ENCODE measurements around the gene UBE2Q2. TPM values are rescaled to one million over a fixed set of nuclear protein-coding genes. Genes with fewer than 3 reads are reported as not detected.
"Not testable (repeated sequence)": the region's sequence is repeated elsewhere in the genome, so short reads cannot be mapped to it uniquely, and the experiment has no call there.

Gene UBE2Q2
- polyA plus RNA-seq (2013) = 47.6 and 48.5 TPM in 2 replicates

GRCh38 chr15:75842722-75843677 lies at the start of gene UBE2Q2:
Gene UBE2Q2, plus strand, starts transcription at chr15:75843447. Its CDS starts 220 bp downstream, at chr15:75843667.
- peak within 1 kb of the TSS; percentile 38 for H2AFZ ChIP-seq (ENCODE audit: insufficient read depth, low read length, poor library complexity)
- H3K79me2 ChIP-seq (ENCODE audit: control insufficient read depth, insufficient read depth, low read length, poor library complexity) = peaks cover 21% of the 10 kb centered on the region
- peak within 1 kb of the TSS; percentile 6 for H2AK5ac ChIP-seq (ENCODE audit: low read length)
- H3K27ac ChIP-seq (ENCODE audit: low read depth, low read length) = peak within 1 kb of the TSS; percentile 66
- H3K27me3 ChIP-seq (ENCODE audit: insufficient read depth, low read length) = no peaks in the 10 kb centered on the region
- H3K36me3 ChIP-seq (ENCODE audit: control insufficient read depth in 1 of 2, insufficient read depth in 2 of 2, low read length in 2 of 2) = peaks cover 2% of the 10 kb centered on the region in 2 experiments
- H3K18ac ChIP-seq (ENCODE audit: low read length) = peak within 1 kb of the TSS; percentile 47
- peak within 1 kb of the TSS; percentile 64 for H4K8ac ChIP-seq (ENCODE audit: low read depth, low read length)
- H3K4ac ChIP-seq (ENCODE audit: low read depth, low read length) = peak within 1 kb of the TSS; percentile 35
- no CpG with 5 or more reads among the region's 109 CpGs for WGBS (ENCODE audit: extremely low coverage, insufficient coverage, insufficient read length)
- H2BK5ac ChIP-seq (ENCODE audit: low read depth, low read length, poor library complexity) = peak within 1 kb of the TSS; percentile 15
- H4K12ac ChIP-seq (ENCODE audit: low read depth, low read length) = peak within 1 kb of the TSS; percentile 36
- peak within 1 kb of the TSS; percentile 27 for H2BK120ac ChIP-seq (ENCODE audit: insufficient read depth, low read length, poor library complexity)
- H3K4me2 ChIP-seq (ENCODE audit: low read length) = peak within 1 kb of the TSS; percentile 72
- H4K91ac ChIP-seq (ENCODE audit: low read depth, low read length) = peak within 1 kb of the TSS; percentile 79
- H3K14ac ChIP-seq (ENCODE audit: low read length) = peak within 1 kb of the TSS; percentile 70
- H3K23ac ChIP-seq (ENCODE audit: low read length) = no peak within 1 kb of the TSS
- peak within 1 kb of the TSS; percentile 10 for H2BK12ac ChIP-seq (ENCODE audit: low read length)
- H3K4me3 ChIP-seq (ENCODE audit: low read depth, low read length) = peak within 1 kb of the TSS; percentile 95
- peak; percentile 80 to 89 for DNase-seq
- H3K79me1 ChIP-seq (ENCODE audit: low read length) = peaks cover 14% of the 10 kb centered on the region
- no peaks in the 10 kb centered on the region for H3K9me3 ChIP-seq (ENCODE audit: insufficient read depth, low read depth, low read length)
- H3K4me1 ChIP-seq (ENCODE audit: control insufficient read depth in 1 of 2, insufficient read depth in 2 of 2, low read length in 2 of 2) = peaks cover 5 to 8% of the 10 kb centered on the region in 2 experiments
- peak within 1 kb of the TSS; percentile 93 for H3K9ac ChIP-seq (ENCODE audit: low read length)

- no peak overlapping the region for H3K4me3 ChIP-seq (ENCODE audit: low read depth, low read length)
- no peak overlapping the region for H2BK12ac ChIP-seq (ENCODE audit: low read length)
- no peak overlapping the region for H2BK120ac ChIP-seq (ENCODE audit: insufficient read depth, low read length, poor library complexity)
- no peak overlapping the region for H3K18ac ChIP-seq (ENCODE audit: low read length)
- H2AK5ac ChIP-seq (ENCODE audit: low read length) = no peak overlapping the region
- WGBS (ENCODE audit: extremely low coverage, insufficient coverage, insufficient read length) = no CpG with 5 or more reads among the region's 2 CpGs
- no peak overlapping the region for H2BK5ac ChIP-seq (ENCODE audit: low read depth, low read length, poor library complexity)
- no peak overlapping the region for H3K23ac ChIP-seq (ENCODE audit: low read length)
- H3K79me2 ChIP-seq (ENCODE audit: control insufficient read depth, insufficient read depth, low read length, poor library complexity) = no peaks in the 10 kb centered on the region
- H3K27me3 ChIP-seq (ENCODE audit: insufficient read depth, low read length) = no peaks in the 10 kb centered on the region
- no peak overlapping the region for H3K9ac ChIP-seq (ENCODE audit: low read length)
- H4K12ac ChIP-seq (ENCODE audit: low read depth, low read length) = no peak overlapping the region
- H3K4me2 ChIP-seq (ENCODE audit: low read length) = no peak overlapping the region
- H3K79me1 ChIP-seq (ENCODE audit: low read length) = no peaks in the 10 kb centered on the region
- H3K4me1 ChIP-seq (ENCODE audit: control insufficient read depth in 1 of 2, insufficient read depth in 2 of 2, low read length in 2 of 2) = no peaks in the 10 kb centered on the region
- no peak overlapping the region for H3K4ac ChIP-seq (ENCODE audit: low read depth, low read length)
- no peak overlapping the region for H3K27ac ChIP-seq (ENCODE audit: low read depth, low read length)
- H4K8ac ChIP-seq (ENCODE audit: low read depth, low read length) = no peak overlapping the region
- H3K36me3 ChIP-seq (ENCODE audit: control insufficient read depth in 1 of 2, insufficient read depth in 2 of 2, low read length in 2 of 2) = no peaks in the 10 kb centered on the region
- DNase-seq = no peak
- no peaks in the 10 kb centered on the region for H3K9me3 ChIP-seq (ENCODE audit: insufficient read depth, low read depth, low read length)
- no peak overlapping the region for H3K14ac ChIP-seq (ENCODE audit: low read length)
- no peak overlapping the region for H2AFZ ChIP-seq (ENCODE audit: insufficient read depth, low read length, poor library complexity)
- H4K91ac ChIP-seq (ENCODE audit: low read depth, low read length) = no peak overlapping the region
Observed at GRCh38 chr15:75796321-75796720, 46.9 kb upstream of the UBE2Q2 start.

- H3K23ac ChIP-seq (ENCODE audit: low read length); H2AFZ ChIP-seq (ENCODE audit: insufficient read depth, low read length, poor library complexity); H3K4ac ChIP-seq (ENCODE audit: low read depth, low read length); H2BK120ac ChIP-seq (ENCODE audit: insufficient read depth, low read length, poor library complexity); H4K12ac ChIP-seq (ENCODE audit: low read depth, low read length); H2AK5ac ChIP-seq (ENCODE audit: low read length); H3K14ac ChIP-seq (ENCODE audit: low read length); H3K27me3 ChIP-seq (ENCODE audit: insufficient read depth, low read length); H3K18ac ChIP-seq (ENCODE audit: low read length); H3K4me3 ChIP-seq (ENCODE audit: low read depth, low read length); H3K36me3 ChIP-seq (ENCODE audit: control insufficient read depth in 1 of 2, insufficient read depth in 2 of 2, low read length in 2 of 2); H3K79me2 ChIP-seq (ENCODE audit: control insufficient read depth, insufficient read depth, low read length, poor library complexity); H2BK5ac ChIP-seq (ENCODE audit: low read depth, low read length, poor library complexity); H3K27ac ChIP-seq (ENCODE audit: low read depth, low read length); H3K9me3 ChIP-seq (ENCODE audit: insufficient read depth, low read depth, low read length); H3K4me1 ChIP-seq (ENCODE audit: control insufficient read depth in 1 of 2, insufficient read depth in 2 of 2, low read length in 2 of 2); DNase-seq; H3K79me1 ChIP-seq (ENCODE audit: low read length); H3K4me2 ChIP-seq (ENCODE audit: low read length); H3K9ac ChIP-seq (ENCODE audit: low read length); H4K8ac ChIP-seq (ENCODE audit: low read depth, low read length); H2BK12ac ChIP-seq (ENCODE audit: low read length); H4K91ac ChIP-seq (ENCODE audit: low read depth, low read length): not testable (repeated sequence)
- no CpG with 5 or more reads among the region's 1 CpG for WGBS (ENCODE audit: extremely low coverage, insufficient coverage, insufficient read length)
Observed at GRCh38 chr15:75797146-75797545, 46.1 kb upstream of the UBE2Q2 start.

GRCh38 chr15:75799190-75799589 lies 44.1 kb upstream of the UBE2Q2 start:
- Histone ChIP-seq H2AFZ (ENCODE audit: insufficient read depth, low read length, poor library complexity) (no peak overlapping the region), H3K27ac (ENCODE audit: low read depth, low read length) (no peak overlapping the region), H3K36me3 (ENCODE audit: control insufficient read depth in 1 of 2, insufficient read depth in 2 of 2, low read length in 2 of 2) (no peaks in the 10 kb centered on the region), H3K23ac (ENCODE audit: low read length) (no peak overlapping the region), H3K4me1 (ENCODE audit: control insufficient read depth in 1 of 2, insufficient read depth in 2 of 2, low read length in 2 of 2) (no peaks in the 10 kb centered on the region), H4K12ac (ENCODE audit: low read depth, low read length) (no peak overlapping the region), H3K9ac (ENCODE audit: low read length) (no peak overlapping the region), H2BK5ac (ENCODE audit: low read depth, low read length, poor library complexity) (no peak overlapping the region), H3K79me1 (ENCODE audit: low read length) (no peaks in the 10 kb centered on the region), H3K79me2 (ENCODE audit: control insufficient read depth, insufficient read depth, low read length, poor library complexity) (no peaks in the 10 kb centered on the region), H3K18ac (ENCODE audit: low read length) (no peak overlapping the region), H2BK12ac (ENCODE audit: low read length) (no peak overlapping the region), H4K91ac (ENCODE audit: low read depth, low read length) (no peak overlapping the region), H3K4me2 (ENCODE audit: low read length) (no peak overlapping the region), H4K8ac (ENCODE audit: low read depth, low read length) (no peak overlapping the region), H2BK120ac (ENCODE audit: insufficient read depth, low read length, poor library complexity) (no peak overlapping the region), H2AK5ac (ENCODE audit: low read length) (no peak overlapping the region), H3K9me3 (ENCODE audit: insufficient read depth, low read depth, low read length) (no peaks in the 10 kb centered on the region), H3K4ac (ENCODE audit: low read depth, low read length) (no peak overlapping the region), H3K27me3 (ENCODE audit: insufficient read depth, low read length) (no peaks in the 10 kb centered on the region), H3K4me3 (ENCODE audit: low read depth, low read length) (no peak overlapping the region), H3K14ac (ENCODE audit: low read length) (no peak overlapping the region)
- no peak for DNase-seq
